Gastrocnemius medialis (tissue), 4 donors: Measurements from ENCODE around the gene GRID1. TPM values are rescaled to one million over a fixed set of nuclear protein-coding genes. Genes with fewer than 3 reads are reported as not detected.

ENCODE experiments used
- ATAC-seq, 2 donors: fragments of 150-250 bp; one replicate each; pipeline ENCODE4 v1.9.1; 2016
- DNase-seq, 2 donors: peaks; one replicate each; pipeline ENCODE4 v3.0.0-alpha.2; 2019
- H3K27ac ChIP-seq, 4 donors: fragments of 200-600 bp; sonication (generic); 1 replicate in 1 of 4; 2 replicates in 3 of 4; pipeline ENCODE4 v1.5.1; 2016 to 2018; ENCODE audit warnings: mild to moderate bottlenecking in 2 of 4, moderate library complexity in 1 of 4
- H3K27me3 ChIP-seq, 3 donors: fragments of 200-600 bp; sonication (generic) in 2 of 3; 1 replicate in 1 of 3; 2 replicates in 2 of 3; pipeline versions ENCODE4 v1.5.1 to v1.6.0; 2016 to 2019; ENCODE audit warnings: mild to moderate bottlenecking in 1 of 3, moderate library complexity in 1 of 3
- H3K36me3 ChIP-seq, 2 donors: fragments of 200-600 bp; sonication (generic) in 1 of 2; one replicate each; pipeline ENCODE4 v1.5.1; 2017 to 2018
- H3K4me1 ChIP-seq, 2 donors: fragments of 200-600 bp; sonication (generic) in 1 of 2; one replicate each; pipeline ENCODE4 v1.5.1; 2016 to 2017; ENCODE audit warnings: mild to moderate bottlenecking in 2 of 2
- H3K4me3 ChIP-seq, 4 donors: fragments of 200-600 bp; sonication (generic) in 3 of 4; 1 replicate in 1 of 4; 2 replicates in 3 of 4; pipeline ENCODE4 v1.5.1; 2016 to 2019; ENCODE audit warnings: mild to moderate bottlenecking in 2 of 4
- H3K9me3 ChIP-seq, 3 donors: fragments of 200-600 bp; sonication (generic) in 2 of 3; 1 replicate in 1 of 3; 2 replicates in 2 of 3; pipeline ENCODE4 v1.5.1; 2016 to 2019
- CTCF ChIP-seq, 5 experiments: fragments of 450-650 bp in 3 of 5; fragments of 200-600 bp in 2 of 5; sonication (generic) in 2 of 5; IDR thresholded peaks in 4 of 5; conservative IDR thresholded peaks in 1 of 5; 1 replicate in 4 of 5; 2 replicates in 1 of 5; pipeline ENCODE4 v1.5.1; 2016 to 2019; ENCODE audit warnings: antibody characterized with exemption in 5 of 5, mild to moderate bottlenecking in 3 of 5, moderate library complexity in 3 of 5
- POLR2A ChIP-seq, 2 donors: fragments of 450-650 bp; IDR thresholded peaks; one replicate each; pipeline ENCODE4 v1.6.1; 2017; ENCODE audit warnings: antibody characterized with exemption in 2 of 2, mild to moderate bottlenecking in 2 of 2, moderate library complexity in 2 of 2
- in situ Hi-C, 4 donors: fragments of 200-750 bp; cut with MboI; loops; one replicate each; pipeline versions ENCODE4 v1.15.0 to v1.8.0; 2017; ENCODE audit warnings: low sequenced_read_pairs in 4 of 4
- intact Hi-C: fragments of 100-400 bp; cut with DNase I; formaldehyde crosslinking; loops from one replicate; pipeline ENCODE4 v1.15.1; 2023; ENCODE audit warnings: low total_unique reads
- total RNA-seq, 4 donors: library from RNA; depleted of rRNA; stranded (reverse); fragments of >200 nt; gene quantifications; one replicate each; pipeline versions ENCODE4 v1.1.0 to v1.2.3, GENCODE V29; 2016

Gene GRID1
- total RNA-seq, 4 donors from 2014 or later, result 0.17 to 1.4 (median 0.79) TPM

DNA sequence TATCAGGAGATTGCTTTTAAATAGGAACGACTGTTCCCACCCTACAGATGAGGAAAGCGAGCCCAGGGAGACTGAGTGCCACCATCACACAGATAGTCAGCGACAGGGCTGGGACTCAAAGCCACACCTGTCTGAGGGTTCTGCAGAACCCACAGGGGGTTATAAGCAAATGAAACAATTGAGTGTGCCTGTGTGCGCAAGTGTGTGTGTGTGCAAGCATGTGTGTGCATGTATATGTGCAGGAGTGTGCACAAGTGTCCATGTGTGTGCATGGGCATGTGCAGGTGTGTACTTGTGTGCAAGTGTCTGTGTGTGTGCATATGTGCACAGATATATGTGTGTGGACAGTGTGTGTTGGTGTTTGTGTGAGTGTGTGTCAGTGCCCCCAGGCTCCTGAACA lies 280.2 kb downstream of the GRID1 start:
- no peak overlapping the region for H3K27ac ChIP-seq
- H3K9me3 ChIP-seq, result no peaks in the 10 kb centered on the region
- H3K36me3 ChIP-seq, result no peaks in the 10 kb centered on the region
- ATAC-seq (no peak), DNase-seq (no peak)
- peaks cover 0 to 2% (median 0%) of the 10 kb centered on the region in 3 donors for H3K27me3 ChIP-seq
- TF ChIP-seq POLR2A (IDR thresholded peaks at IDR 0.05), result no peak
- no peak for TF ChIP-seq CTCF (IDR thresholded peaks at IDR 0.05 in 4 of 5, conservative IDR thresholded peaks at IDR 0.05 in 1 of 5)
- in situ Hi-C loops (no loop called here), intact Hi-C loops (no loop called here)
- no peaks in the 10 kb centered on the region for H3K4me1 ChIP-seq
- no peak overlapping the region for H3K4me3 ChIP-seq

GRCh38 chr10:86085686-86086085 lies 280.9 kb downstream of the GRID1 start:
- H3K27me3 ChIP-seq, result peaks cover 0 to 2% (median 0%) of the 10 kb centered on the region in 3 donors
- TF ChIP-seq POLR2A (IDR thresholded peaks at IDR 0.05) (no peak), CTCF (IDR thresholded peaks at IDR 0.05 in 4 of 5, conservative IDR thresholded peaks at IDR 0.05 in 1 of 5) (no peak)
- H3K36me3 ChIP-seq, result no peaks in the 10 kb centered on the region
- no peaks in the 10 kb centered on the region for H3K9me3 ChIP-seq
- ATAC-seq (no peak), DNase-seq (no peak)
- in situ Hi-C loops (no loop called here), intact Hi-C loops (no loop called here)
- H3K4me3 ChIP-seq, result no peak overlapping the region
- no peak overlapping the region for H3K27ac ChIP-seq
- H3K4me1 ChIP-seq, result no peaks in the 10 kb centered on the region

- TF ChIP-seq CTCF (IDR thresholded peaks at IDR 0.05 in 4 of 5, conservative IDR thresholded peaks at IDR 0.05 in 1 of 5) (no peak), POLR2A (IDR thresholded peaks at IDR 0.05) (no peak)
- Histone ChIP-seq H3K4me3 (no peak overlapping the region), H3K27ac (no peak overlapping the region), H3K4me1 (no peaks in the 10 kb centered on the region), H3K36me3 (no peaks in the 10 kb centered on the region), H3K9me3 (no peaks in the 10 kb centered on the region), H3K27me3 (peaks cover 0 to 2% (median 0%) of the 10 kb centered on the region in 3 donors)
- intact Hi-C loops (no loop called here), in situ Hi-C loops (no loop called here)
- ATAC-seq (no peak), DNase-seq (no peak)
Observed at GRCh38 chr10:86085136-86085535, 281.5 kb downstream of the GRID1 start.

GRCh38 chr10:86084585-86084984 lies 282.0 kb downstream of the GRID1 start:
- no peaks in the 10 kb centered on the region for H3K9me3 ChIP-seq
- ATAC-seq (no peak), DNase-seq (no peak)
- H3K4me1 ChIP-seq, result no peaks in the 10 kb centered on the region
- no peak overlapping the region for H3K4me3 ChIP-seq
- in situ Hi-C loops, result no loop called here
- peaks cover 0 to 2% (median 0%) of the 10 kb centered on the region in 3 donors for H3K27me3 ChIP-seq
- no peaks in the 10 kb centered on the region for H3K36me3 ChIP-seq
- no peak overlapping the region for H3K27ac ChIP-seq
- TF ChIP-seq POLR2A (IDR thresholded peaks at IDR 0.05) (no peak), CTCF (IDR thresholded peaks at IDR 0.05 in 4 of 5, conservative IDR thresholded peaks at IDR 0.05 in 1 of 5) (no peak)
- intact Hi-C loops, result no loop called here

GRCh38 chr10:86083664-86084175 lies 282.9 kb downstream of the GRID1 start:
- Histone ChIP-seq H3K36me3 (no peaks in the 10 kb centered on the region), H3K9me3 (no peaks in the 10 kb centered on the region), H3K27me3 (peaks cover 0 to 2% (median 0%) of the 10 kb centered on the region in 3 donors), H3K4me3 (no peak overlapping the region), H3K4me1 (no peaks in the 10 kb centered on the region), H3K27ac (no peak overlapping the region)
- no peak for ATAC-seq
- in situ Hi-C loops (no loop called here), intact Hi-C loops (no loop called here)
- TF ChIP-seq POLR2A (IDR thresholded peaks at IDR 0.05) (no peak), CTCF (IDR thresholded peaks at IDR 0.05 in 4 of 5, conservative IDR thresholded peaks at IDR 0.05 in 1 of 5) (no peak)
- DNase-seq, result no peak
